Osteoblast (primary cell): ENCODE data around the gene AOC2. TPM values are rescaled to one million over a fixed set of nuclear protein-coding genes. Genes with fewer than 3 reads are reported as not detected.
"Not testable (repeated sequence)": the region's sequence is repeated elsewhere in the genome, so short reads cannot be mapped to it uniquely, and the experiment has no call there.

Source experiments
- DNase-seq: peaks from one replicate; pipeline ENCODE4 v3.0.0; 2011; ENCODE audit warnings: low spot score, mixed read lengths; ENCODE audit not compliant: insufficient read length; ENCODE audit errors: missing footprints
- H2AFZ ChIP-seq: 2 replicates; pipeline ENCODE4 v1.6.0; 2011; ENCODE audit warnings: mild to moderate bottlenecking, low read length
- H3K27ac ChIP-seq: 2 replicates; pipeline ENCODE4 v1.5.1; 2011; ENCODE audit warnings: mild to moderate bottlenecking, low read depth, low read length, moderate library complexity
- H3K27me3 ChIP-seq: 2 replicates; pipeline ENCODE4 v1.6.0; 2012; ENCODE audit warnings: mild to moderate bottlenecking, control low read depth, inconsistent platforms, low read length, moderate library complexity; ENCODE audit not compliant: insufficient read depth
- H3K36me3 ChIP-seq: 2 replicates; pipeline ENCODE4 v1.5.1; 2011; ENCODE audit warnings: mild to moderate bottlenecking, low read length, control low read depth, moderate library complexity; ENCODE audit not compliant: insufficient read depth
- H3K4me1 ChIP-seq: 2 replicates; pipeline ENCODE4 v1.5.1; 2011; ENCODE audit warnings: mild to moderate bottlenecking, low read length, control low read depth, moderate library complexity; ENCODE audit not compliant: insufficient read depth
- H3K4me2 ChIP-seq: 2 replicates; pipeline ENCODE4 v1.6.0; 2011; ENCODE audit warnings: mild to moderate bottlenecking, low read length; ENCODE audit not compliant: insufficient read depth
- H3K4me3 ChIP-seq: fragments of 200-600 bp; sonication (generic); 3 replicates; pipeline ENCODE4 v1.5.1; 2012; ENCODE audit warnings: mild to moderate bottlenecking, low read length, inconsistent platforms; ENCODE audit not compliant: insufficient read depth
- H3K79me2 ChIP-seq: 2 replicates; pipeline ENCODE4 v1.6.0; 2012; ENCODE audit warnings: mild to moderate bottlenecking, low read length, control low read depth, inconsistent platforms; ENCODE audit not compliant: insufficient read depth
- H3K9me3 ChIP-seq: 2 replicates; pipeline ENCODE4 v1.5.1; 2011; ENCODE audit warnings: low read depth, low read length, control low read depth
- H4K20me1 ChIP-seq: 2 replicates; pipeline ENCODE4 v1.6.0; 2012; ENCODE audit warnings: mild to moderate bottlenecking, low read length, control low read depth; ENCODE audit not compliant: insufficient read depth
- small RNA-seq: library from RNA; depleted of rRNA; stranded (forward); fragments of <200 nt; gene quantifications from one replicate; pipeline ENCODE3, GENCODE V24; 2012
- total RNA-seq: library from RNA; depleted of rRNA; stranded (reverse); fragments of >200 nt; gene quantifications from 2 replicates; pipeline ENCODE4 v1.2.3, GENCODE V29; 2012
- TF ChIP-seq, protein P1 (sequence below): IDR thresholded peaks from 2 replicates; pipeline ENCODE4 v1.5.1; 2011; ENCODE audit warnings: mild to moderate bottlenecking, low read depth, low read length, moderate library complexity; ENCODE audit errors: extremely low read depth

AOC2 gene
- total RNA-seq, 1 donor: 0.72 TPM

DNA sequence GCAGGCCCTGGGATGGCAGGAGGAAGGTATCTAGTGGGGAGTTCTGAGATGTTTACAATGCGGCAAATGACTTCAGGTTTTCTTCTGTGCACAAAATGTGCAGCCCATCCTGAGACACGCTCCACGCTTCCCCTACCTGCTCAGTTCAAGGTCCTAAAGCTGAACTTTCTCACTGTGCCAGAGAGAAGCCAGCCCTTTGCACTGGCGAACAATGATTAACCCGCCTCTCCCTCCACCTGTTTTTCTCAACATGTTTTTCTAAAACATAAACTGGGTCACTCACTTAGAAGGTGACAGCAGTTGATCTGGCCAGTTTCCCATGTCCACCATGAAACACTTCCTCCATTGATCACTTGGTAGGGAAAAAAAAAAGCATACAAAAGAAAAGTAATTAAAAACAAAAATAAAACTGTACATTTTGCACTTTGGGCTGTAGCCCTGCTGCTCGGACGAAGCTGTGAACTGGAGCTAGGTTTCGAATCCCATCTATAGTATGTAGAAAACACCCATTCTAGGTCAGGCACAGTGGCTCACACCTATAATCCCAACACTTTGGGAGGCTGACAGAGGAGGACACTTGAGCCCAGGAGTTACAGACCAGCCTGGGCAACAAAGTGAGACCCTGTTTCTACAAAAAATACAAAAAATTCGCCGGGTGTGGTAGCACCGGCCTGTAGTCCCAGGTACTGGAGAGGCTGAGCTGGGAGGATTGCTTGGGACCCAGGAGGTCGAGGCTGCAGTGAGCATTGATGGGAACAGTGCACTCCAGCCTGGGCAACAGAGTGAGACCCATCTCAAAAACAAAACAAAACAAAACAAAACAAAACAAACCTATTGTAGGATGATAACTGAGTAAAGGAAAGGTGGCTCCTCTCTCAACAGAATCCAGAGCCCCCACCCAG, 50.2 kb downstream of the AOC2 start:
- TF ChIP-seq, protein P1, sequence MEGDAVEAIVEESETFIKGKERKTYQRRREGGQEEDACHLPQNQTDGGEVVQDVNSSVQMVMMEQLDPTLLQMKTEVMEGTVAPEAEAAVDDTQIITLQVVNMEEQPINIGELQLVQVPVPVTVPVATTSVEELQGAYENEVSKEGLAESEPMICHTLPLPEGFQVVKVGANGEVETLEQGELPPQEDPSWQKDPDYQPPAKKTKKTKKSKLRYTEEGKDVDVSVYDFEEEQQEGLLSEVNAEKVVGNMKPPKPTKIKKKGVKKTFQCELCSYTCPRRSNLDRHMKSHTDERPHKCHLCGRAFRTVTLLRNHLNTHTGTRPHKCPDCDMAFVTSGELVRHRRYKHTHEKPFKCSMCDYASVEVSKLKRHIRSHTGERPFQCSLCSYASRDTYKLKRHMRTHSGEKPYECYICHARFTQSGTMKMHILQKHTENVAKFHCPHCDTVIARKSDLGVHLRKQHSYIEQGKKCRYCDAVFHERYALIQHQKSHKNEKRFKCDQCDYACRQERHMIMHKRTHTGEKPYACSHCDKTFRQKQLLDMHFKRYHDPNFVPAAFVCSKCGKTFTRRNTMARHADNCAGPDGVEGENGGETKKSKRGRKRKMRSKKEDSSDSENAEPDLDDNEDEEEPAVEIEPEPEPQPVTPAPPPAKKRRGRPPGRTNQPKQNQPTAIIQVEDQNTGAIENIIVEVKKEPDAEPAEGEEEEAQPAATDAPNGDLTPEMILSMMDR: no peak
- Histone ChIP-seq H3K79me2 (no peaks in the 10 kb centered on the region), H3K36me3 (no peaks in the 10 kb centered on the region), H4K20me1 (no peaks in the 10 kb centered on the region), H3K4me2 (no peak overlapping the region), H3K9me3 (no peaks in the 10 kb centered on the region), H3K4me1 (no peaks in the 10 kb centered on the region), H3K4me3 (no peak overlapping the region), H3K27me3 (peaks cover 2% of the 10 kb centered on the region), H3K27ac (no peak overlapping the region), H2AFZ (no peak overlapping the region)
- DNase-seq: no peak

DNA sequence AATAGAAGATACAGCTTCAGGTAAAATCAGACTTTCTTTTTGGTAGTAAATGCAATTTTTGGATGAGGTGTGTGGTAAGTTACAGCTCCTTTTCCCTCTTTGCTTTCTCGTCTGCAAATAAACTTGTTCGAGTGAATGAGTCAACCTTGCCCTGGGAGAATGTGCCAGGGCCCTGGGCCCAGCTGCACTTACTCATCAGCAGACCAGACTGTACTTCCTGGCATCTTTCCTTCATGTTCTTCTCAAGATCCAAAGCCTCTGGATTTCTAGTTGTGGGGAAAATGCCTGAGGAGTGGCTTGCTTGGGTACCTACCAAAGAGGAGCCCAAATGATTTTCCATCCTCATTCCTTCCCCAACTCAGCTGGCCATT, 50.8 kb downstream of the AOC2 start:
- TF ChIP-seq, protein P1: no peak
- Histone ChIP-seq H3K4me1 (no peaks in the 10 kb centered on the region), H3K4me3 (no peak overlapping the region), H3K4me2 (no peak overlapping the region), H2AFZ (no peak overlapping the region), H3K9me3 (no peaks in the 10 kb centered on the region), H3K27me3 (peaks cover 2% of the 10 kb centered on the region), H4K20me1 (no peaks in the 10 kb centered on the region), H3K36me3 (no peaks in the 10 kb centered on the region), H3K27ac (no peak overlapping the region), H3K79me2 (no peaks in the 10 kb centered on the region)
- DNase-seq: peak; percentile 86

- H4K20me1 ChIP-seq: no peaks in the 10 kb centered on the region
- H3K4me1 ChIP-seq: no peaks in the 10 kb centered on the region
- TF ChIP-seq, protein P1: no peak
- no peaks in the 10 kb centered on the region for H3K36me3 ChIP-seq
- H3K4me3 ChIP-seq: no peak overlapping the region
- H3K4me2 ChIP-seq: no peak overlapping the region
- H3K9me3 ChIP-seq: no peaks in the 10 kb centered on the region
- no peak overlapping the region for H2AFZ ChIP-seq
- DNase-seq: peak; percentile 69
- peaks cover 9% of the 10 kb centered on the region for H3K27me3 ChIP-seq
- H3K79me2 ChIP-seq: no peaks in the 10 kb centered on the region
- no peak overlapping the region for H3K27ac ChIP-seq
Observed at GRCh38 chr17:42898147-42898811, 53.9 kb downstream of the AOC2 start.

DNA sequence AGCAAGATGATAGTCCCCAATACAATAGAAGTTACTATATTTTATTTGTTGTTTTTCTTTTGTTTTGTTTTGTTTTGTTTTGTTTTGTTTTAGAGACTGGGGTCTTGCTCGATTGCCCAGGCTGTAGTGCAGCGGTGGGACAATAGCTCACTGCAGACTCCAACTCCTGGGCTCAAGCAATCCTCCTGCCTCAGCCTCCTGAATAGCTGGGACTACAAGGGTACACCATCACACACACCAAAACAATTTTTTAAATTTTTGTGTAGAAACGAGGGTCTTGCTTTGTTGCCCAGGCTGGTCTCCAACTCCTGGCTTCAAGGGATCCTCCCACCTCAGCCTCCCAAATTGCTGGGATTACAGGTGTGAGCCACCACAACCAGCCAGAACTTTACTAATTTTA, 55.6 kb downstream of the AOC2 start:
- DNase-seq, H3K4me3 ChIP-seq, H3K79me2 ChIP-seq, H3K4me2 ChIP-seq, H3K4me1 ChIP-seq, H3K27ac ChIP-seq, H2AFZ ChIP-seq, H3K36me3 ChIP-seq, H3K27me3 ChIP-seq, H3K9me3 ChIP-seq, H4K20me1 ChIP-seq: not testable (repeated sequence)

Small RNA genes within 50 kb of the gene (small RNA-seq; reads per million reads assigned to genes)
- not detected for gene MIR6781
- gene RNU6-287P: not detected

Other genes with a start within 250 kb of the AOC2 start
- 81.0 and 90.1 TPM in 2 replicates for gene RETREG3, start 235.2 kb upstream of the AOC2 start, total RNA-seq
- gene TUBG1, start 234.9 kb upstream of the AOC2 start, total RNA-seq: 19.2 and 20.3 TPM in 2 replicates
- gene TUBG2, start 185.3 kb upstream of the AOC2 start, total RNA-seq: 13.8 TPM in 2 replicates
- 14.7 and 19.9 TPM in 2 replicates for gene PLEKHH3, start 167.6 kb upstream of the AOC2 start, total RNA-seq
- 0.59 and 2.2 TPM in 2 replicates for gene CCR10, start 162.7 kb upstream of the AOC2 start, total RNA-seq
- 18.6 and 19.2 TPM in 2 replicates for gene CNTNAP1, start 162.0 kb upstream of the AOC2 start, total RNA-seq
- gene EZH1, start 99.5 kb upstream of the AOC2 start, total RNA-seq: 30.8 and 31.8 TPM in 2 replicates
- not detected in 2 replicates for gene RAMP2, start 83.4 kb upstream of the AOC2 start, total RNA-seq
- gene VPS25, start 71.1 kb upstream of the AOC2 start, total RNA-seq: 46.7 and 55.7 TPM in 2 replicates
- gene WNK4, start 64.0 kb upstream of the AOC2 start, total RNA-seq: under 0.01 TPM in 1 of 2 replicates, not detected in the other
- gene COA3, start 45.9 kb upstream of the AOC2 start, total RNA-seq: 44.2 and 47.4 TPM in 2 replicates
- gene CNTD1, start 45.7 kb upstream of the AOC2 start, total RNA-seq: 0.88 TPM in 1 of 2 replicates, not detected in the other
- gene BECN1, start 20.3 kb upstream of the AOC2 start, total RNA-seq: 94.8 and 104 TPM in 2 replicates
- gene PSME3, start 11.2 kb upstream of the AOC2 start, total RNA-seq: 79.9 and 81.1 TPM in 2 replicates
- gene AOC3, start 6.6 kb downstream of the AOC2 start, total RNA-seq: under 0.01 TPM in 1 of 2 replicates, not detected in the other
- gene G6PC1, start 56.2 kb downstream of the AOC2 start, total RNA-seq: not detected in 2 replicates
- gene AARSD1, start 119.9 kb downstream of the AOC2 start, total RNA-seq: 14.1 and 16.2 TPM in 2 replicates
- under 0.01 and 0.29 TPM in 2 replicates for gene PTGES3L, start 135.5 kb downstream of the AOC2 start, total RNA-seq
- gene RUNDC1, start 136.0 kb downstream of the AOC2 start, total RNA-seq: 8.8 and 10.1 TPM in 2 replicates
- 878 and 1,256 TPM in 2 replicates for gene RPL27, start 153.8 kb downstream of the AOC2 start, total RNA-seq
- gene IFI35, start 162.2 kb downstream of the AOC2 start, total RNA-seq: 28.6 and 45.2 TPM in 2 replicates
- gene VAT1, start 177.8 kb downstream of the AOC2 start, total RNA-seq: 441 and 449 TPM in 2 replicates
- gene RND2, start 180.7 kb downstream of the AOC2 start, total RNA-seq: 0.29 and 0.36 TPM in 2 replicates